ENCODE results near the gene CDK18. TPM values are rescaled to one million over a fixed set of nuclear protein-coding genes. Genes with fewer than 3 reads are reported as not detected.

Gene CDK18
- total RNA-seq, 1 donor = 0.27 TPM

DNA sequence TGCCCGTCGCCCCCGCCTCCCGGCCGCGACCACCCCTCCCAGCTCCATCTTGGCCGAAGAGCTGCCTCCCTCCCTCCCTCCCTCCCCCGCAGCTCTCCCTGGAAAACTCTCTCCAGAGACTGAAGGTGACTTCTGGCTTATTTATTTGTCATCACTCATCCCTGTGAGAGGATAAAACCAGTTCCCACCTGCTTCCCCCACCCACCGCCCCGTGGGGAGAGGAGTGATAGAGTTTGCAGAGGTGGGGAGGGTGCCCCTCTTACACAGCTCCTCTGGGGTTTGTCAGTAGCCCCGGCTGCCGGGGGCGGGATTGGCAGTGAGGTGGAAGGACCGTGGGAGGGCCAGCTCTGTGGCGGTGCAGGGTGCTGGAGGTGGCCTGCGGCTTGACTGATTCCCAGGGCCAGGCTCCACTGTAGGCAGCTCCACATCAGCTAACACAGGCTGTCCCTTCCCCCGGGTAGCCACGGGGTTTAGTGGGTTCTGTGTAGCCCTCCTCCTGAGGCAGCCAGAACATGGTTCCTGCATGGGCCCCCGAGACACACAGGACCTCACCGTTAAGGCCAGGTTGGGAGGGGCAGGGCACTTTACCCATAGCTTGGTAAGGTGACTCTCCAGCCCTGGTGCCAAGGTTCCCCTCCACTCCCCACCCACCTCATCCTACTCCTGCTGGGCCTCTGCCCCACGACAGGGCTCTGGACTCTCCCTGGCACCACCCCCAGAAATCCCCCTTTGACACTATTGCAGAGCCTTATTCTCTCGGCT, 65.1 kb downstream of the CDK18 start:
- no peak overlapping the region for H3K4me3 ChIP-seq (ENCODE audit: low read depth, low read length)
- no peak for DNase-seq (ENCODE audit: low read depth)
- TF ChIP-seq, protein P1, sequence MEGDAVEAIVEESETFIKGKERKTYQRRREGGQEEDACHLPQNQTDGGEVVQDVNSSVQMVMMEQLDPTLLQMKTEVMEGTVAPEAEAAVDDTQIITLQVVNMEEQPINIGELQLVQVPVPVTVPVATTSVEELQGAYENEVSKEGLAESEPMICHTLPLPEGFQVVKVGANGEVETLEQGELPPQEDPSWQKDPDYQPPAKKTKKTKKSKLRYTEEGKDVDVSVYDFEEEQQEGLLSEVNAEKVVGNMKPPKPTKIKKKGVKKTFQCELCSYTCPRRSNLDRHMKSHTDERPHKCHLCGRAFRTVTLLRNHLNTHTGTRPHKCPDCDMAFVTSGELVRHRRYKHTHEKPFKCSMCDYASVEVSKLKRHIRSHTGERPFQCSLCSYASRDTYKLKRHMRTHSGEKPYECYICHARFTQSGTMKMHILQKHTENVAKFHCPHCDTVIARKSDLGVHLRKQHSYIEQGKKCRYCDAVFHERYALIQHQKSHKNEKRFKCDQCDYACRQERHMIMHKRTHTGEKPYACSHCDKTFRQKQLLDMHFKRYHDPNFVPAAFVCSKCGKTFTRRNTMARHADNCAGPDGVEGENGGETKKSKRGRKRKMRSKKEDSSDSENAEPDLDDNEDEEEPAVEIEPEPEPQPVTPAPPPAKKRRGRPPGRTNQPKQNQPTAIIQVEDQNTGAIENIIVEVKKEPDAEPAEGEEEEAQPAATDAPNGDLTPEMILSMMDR (IDR thresholded peaks at IDR 0.05; ENCODE audit: insufficient read depth, low read length) = no peak

- H3K4me3 ChIP-seq (ENCODE audit: low read depth, low read length) = no peak overlapping the region
- DNase-seq (ENCODE audit: low read depth) = no peak
- TF ChIP-seq, protein P1 (IDR thresholded peaks at IDR 0.05; ENCODE audit: insufficient read depth, low read length) = no peak
Measured at GRCh38 chr1:205570173-205570501, 65.7 kb downstream of the CDK18 start.

GRCh38 chr1:205570796-205571537, 66.5 kb downstream of the CDK18 start:
- H3K4me3 ChIP-seq (ENCODE audit: low read depth, low read length) = no peak overlapping the region
- TF ChIP-seq, protein P1 (IDR thresholded peaks at IDR 0.05; ENCODE audit: insufficient read depth, low read length) = no peak
- no peak for DNase-seq (ENCODE audit: low read depth)

GRCh38 chr1:205571747-205572146, 67.3 kb downstream of the CDK18 start:
- TF ChIP-seq, protein P1 (IDR thresholded peaks at IDR 0.05; ENCODE audit: insufficient read depth, low read length) = no peak
- H3K4me3 ChIP-seq (ENCODE audit: low read depth, low read length) = no peak overlapping the region
- no peak for DNase-seq (ENCODE audit: low read depth)

- no peak overlapping the region for H3K4me3 ChIP-seq (ENCODE audit: low read depth, low read length)
- TF ChIP-seq, protein P1 (IDR thresholded peaks at IDR 0.05; ENCODE audit: insufficient read depth, low read length) = no peak
- DNase-seq (ENCODE audit: low read depth) = no peak
Measured at GRCh38 chr1:205572421-205572820, 68.0 kb downstream of the CDK18 start.

- TF ChIP-seq, protein P1 (IDR thresholded peaks at IDR 0.05; ENCODE audit: insufficient read depth, low read length) = no peak
- no peak for DNase-seq (ENCODE audit: low read depth)
- no peak overlapping the region for H3K4me3 ChIP-seq (ENCODE audit: low read depth, low read length)
Measured at GRCh38 chr1:205575294-205575885, 70.9 kb downstream of the CDK18 start.

Measured in fibroblast of the aortic adventitia (primary cell).